RWPE1 (cell line): ENCODE measurements around the gene WDR83.
"Not testable (repeated sequence)": the region's sequence is repeated elsewhere in the genome, so short reads cannot be mapped to it uniquely, and the experiment has no call there.

Source experiments
- CTCF ChIA-PET: fragments of 350-600 bp; sonication (Branson Sonifier 250); formaldehyde crosslinking; extraction: SDS; loops from one replicate; lab custom pipeline; 2021; lab: Yijun Ruan, JAX
- POLR2A ChIA-PET: fragments of 400-600 bp; formaldehyde crosslinking; extraction: SDS; loops from one replicate; lab custom pipeline; 2020; ENCODE audit warnings: antibody characterized with exemption; ENCODE audit not compliant: low non-redundant PET; lab: Yijun Ruan, JAX
- DNase-seq: peaks from one replicate; pipeline ENCODE4 v3.0.0; 2012; ENCODE audit warnings: low spot score
- H3K27ac ChIP-seq: fragments of 450-650 bp; 2 replicates; pipeline ENCODE4 v1.5.1; 2017
- TF ChIP-seq, protein P1 (sequence below): fragments of 450-650 bp; conservative IDR thresholded peaks from 2 replicates; pipeline ENCODE4 v1.5.1; 2017; ENCODE audit warnings: low read depth, mild to moderate bottlenecking

Gene WDR83

DNA sequence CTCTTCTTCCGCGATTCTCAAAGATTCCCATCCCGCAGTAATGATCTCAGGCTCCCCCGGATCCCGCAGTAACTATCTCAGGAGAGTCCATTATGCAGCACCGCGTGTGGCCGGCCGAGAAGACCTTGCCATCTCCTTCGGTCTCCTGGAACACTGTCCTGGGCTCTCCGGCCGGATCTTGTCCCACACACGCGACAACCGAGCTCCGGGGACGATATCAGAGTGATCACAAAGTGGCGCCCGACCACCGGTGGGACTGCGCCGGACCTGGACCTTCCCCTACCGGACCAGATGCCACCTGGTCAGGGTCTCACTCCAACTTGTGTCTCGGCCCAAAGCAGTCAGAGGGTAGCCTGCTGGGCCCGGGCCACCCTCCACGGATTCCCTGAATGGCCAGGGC lies 24.1 kb upstream of the WDR83 start:
- TF ChIP-seq, protein P1, sequence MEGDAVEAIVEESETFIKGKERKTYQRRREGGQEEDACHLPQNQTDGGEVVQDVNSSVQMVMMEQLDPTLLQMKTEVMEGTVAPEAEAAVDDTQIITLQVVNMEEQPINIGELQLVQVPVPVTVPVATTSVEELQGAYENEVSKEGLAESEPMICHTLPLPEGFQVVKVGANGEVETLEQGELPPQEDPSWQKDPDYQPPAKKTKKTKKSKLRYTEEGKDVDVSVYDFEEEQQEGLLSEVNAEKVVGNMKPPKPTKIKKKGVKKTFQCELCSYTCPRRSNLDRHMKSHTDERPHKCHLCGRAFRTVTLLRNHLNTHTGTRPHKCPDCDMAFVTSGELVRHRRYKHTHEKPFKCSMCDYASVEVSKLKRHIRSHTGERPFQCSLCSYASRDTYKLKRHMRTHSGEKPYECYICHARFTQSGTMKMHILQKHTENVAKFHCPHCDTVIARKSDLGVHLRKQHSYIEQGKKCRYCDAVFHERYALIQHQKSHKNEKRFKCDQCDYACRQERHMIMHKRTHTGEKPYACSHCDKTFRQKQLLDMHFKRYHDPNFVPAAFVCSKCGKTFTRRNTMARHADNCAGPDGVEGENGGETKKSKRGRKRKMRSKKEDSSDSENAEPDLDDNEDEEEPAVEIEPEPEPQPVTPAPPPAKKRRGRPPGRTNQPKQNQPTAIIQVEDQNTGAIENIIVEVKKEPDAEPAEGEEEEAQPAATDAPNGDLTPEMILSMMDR = no peak
- H3K27ac ChIP-seq = no peak overlapping the region
- POLR2A ChIA-PET = no interaction called here
- CTCF ChIA-PET = interaction anchor here (0.5 kb wide), 1 partner anchor 53 kb away, joined by 3 read pairs; no protein-coding TSS in a partner anchor
- no peak for DNase-seq

DNA sequence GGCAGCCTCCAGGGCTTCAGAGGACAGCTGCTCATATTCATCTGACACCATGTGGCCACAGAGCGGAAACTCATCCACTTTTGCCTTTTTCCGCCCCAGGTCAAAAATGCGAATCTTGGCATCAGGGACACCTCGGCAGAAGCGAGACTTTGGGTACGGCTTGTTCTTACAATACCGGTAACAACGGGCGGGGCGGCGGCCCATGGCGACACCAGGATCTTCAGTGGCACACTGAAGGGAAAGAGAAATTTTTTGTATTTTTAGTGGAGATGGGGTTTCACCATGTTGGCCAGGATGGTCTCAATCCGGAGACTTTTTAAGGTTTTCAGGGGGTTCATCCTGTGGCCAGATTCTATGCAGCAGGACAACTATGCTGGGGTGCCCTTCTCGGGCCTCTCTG lies 22.9 kb upstream of the WDR83 start:
- POLR2A ChIA-PET, CTCF ChIA-PET, DNase-seq: not testable (repeated sequence)

DNA sequence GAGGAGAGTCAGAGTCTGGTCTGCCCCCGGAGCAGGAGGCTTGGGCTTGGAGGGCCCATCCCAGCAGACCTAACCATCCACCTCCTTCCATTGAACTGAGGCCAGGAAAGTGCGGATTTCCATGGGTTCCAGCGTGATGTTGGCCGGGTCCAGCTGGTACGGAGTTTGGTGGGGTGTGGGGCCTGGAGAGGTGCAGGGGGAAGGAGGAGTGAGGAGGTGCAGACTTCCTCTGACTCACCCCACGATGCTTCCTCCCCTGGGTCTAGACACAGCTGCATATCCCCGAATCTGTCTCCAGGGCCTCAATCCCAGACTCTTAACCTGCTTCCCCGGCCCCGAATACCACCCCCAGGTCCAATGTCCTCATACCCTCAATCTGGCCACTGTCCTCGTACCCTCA lies 20.1 kb upstream of the WDR83 start:
- POLR2A ChIA-PET = no interaction called here
- CTCF ChIA-PET = interaction anchor here (0.5 kb wide), 1 partner anchor 207 kb away, joined by 5 read pairs; no protein-coding TSS in a partner anchor
- peak overlapping the region; percentile 14; the same call in 1 of the 2 replicates for H3K27ac ChIP-seq
- TF ChIP-seq, protein P1 = no peak
- no peak for DNase-seq

More for the DNA sequence above, 22.9 kb upstream of the WDR83 start:
- H3K27ac ChIP-seq = not testable (repeated sequence)

DNA sequence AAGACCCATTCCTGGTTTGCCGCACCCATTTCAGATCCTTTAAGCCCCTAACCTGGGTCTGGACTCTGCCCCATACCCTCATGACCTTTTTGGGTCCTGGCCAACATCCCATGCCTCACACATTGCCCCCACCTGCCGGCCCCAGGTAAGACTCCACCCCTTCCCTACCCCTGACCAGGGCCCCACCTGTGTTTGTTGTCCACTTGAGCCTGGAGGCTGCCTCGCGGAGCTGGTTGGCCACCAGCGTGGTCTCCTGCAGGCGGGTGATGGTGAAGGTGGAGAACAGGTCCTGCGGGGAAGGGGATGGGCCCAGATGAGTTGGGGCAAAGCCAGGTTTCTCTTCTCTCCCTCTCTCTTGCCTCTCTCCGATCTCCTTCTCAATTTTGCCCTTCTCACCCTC lies 19.6 kb upstream of the WDR83 start:
- CTCF ChIA-PET = interaction anchor here (0.7 kb wide), 3 partner anchors 15 to 280 kb away, joined by 3 to 6 read pairs (median 5); no protein-coding TSS in a partner anchor
- no peak overlapping the region for H3K27ac ChIP-seq
- TF ChIP-seq, protein P1 = no peak
- POLR2A ChIA-PET = no interaction called here
- DNase-seq = no peak

DNA sequence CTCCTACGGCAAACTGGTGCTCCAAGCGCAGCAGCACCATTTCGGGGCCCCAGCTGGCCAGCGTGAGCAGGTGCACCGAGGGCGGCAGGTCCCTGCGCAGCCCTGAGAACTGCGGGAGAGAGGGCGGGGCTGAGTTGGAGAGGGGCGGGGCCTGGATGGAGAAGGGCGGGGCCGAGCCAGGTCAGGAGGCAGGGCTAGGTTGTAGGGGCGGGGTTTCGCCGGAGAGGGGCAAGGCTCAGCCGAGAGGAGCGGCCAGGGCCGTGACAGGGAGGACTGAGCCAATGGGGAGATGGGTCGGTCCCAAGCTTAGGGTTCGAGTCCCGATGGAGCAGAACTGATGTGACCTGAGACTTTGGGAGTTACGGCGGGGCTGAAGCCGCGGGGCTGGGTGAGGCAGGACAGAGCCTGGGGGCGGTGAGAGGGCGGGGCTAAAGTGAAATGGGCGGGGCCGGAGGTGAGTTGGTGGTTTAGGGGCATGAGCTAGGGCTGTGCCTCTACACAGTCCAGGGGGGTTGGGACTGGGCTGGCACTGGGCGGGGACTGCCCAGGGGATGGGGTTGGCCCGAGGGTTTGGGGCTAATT lies 19.0 kb upstream of the WDR83 start:
- no peak overlapping the region for H3K27ac ChIP-seq
- DNase-seq = peak; percentile 74
- CTCF ChIA-PET = interaction anchor here (0.7 kb wide), 3 partner anchors 15 to 281 kb away, joined by 3 to 6 read pairs (median 5); no protein-coding TSS in a partner anchor
- POLR2A ChIA-PET = no interaction called here
- TF ChIP-seq, protein P1 = no peak

DNA sequence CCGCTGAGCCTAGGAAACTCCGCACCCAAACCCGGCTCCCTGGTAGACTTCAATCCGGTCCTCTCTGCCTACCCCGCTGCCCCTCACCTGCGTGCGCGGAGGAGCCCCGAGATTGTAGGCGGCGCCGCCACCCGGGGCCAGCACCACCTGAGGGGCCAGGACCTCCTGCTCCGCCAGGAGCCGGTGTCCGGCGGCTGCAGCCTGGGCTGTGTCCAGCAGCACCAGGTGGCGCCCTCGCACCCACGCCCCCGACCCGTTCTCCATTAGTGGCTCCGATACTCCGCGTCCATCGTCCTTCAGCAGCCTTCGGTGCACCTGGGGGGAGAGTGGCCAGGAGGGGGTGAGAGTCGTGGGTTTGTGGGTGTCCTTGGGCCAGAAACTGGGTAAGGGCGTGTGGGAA lies 18.5 kb upstream of the WDR83 start:
- DNase-seq = no peak
- ChIA-PET CTCF (no interaction called here), POLR2A (no interaction called here)
- no peak overlapping the region for H3K27ac ChIP-seq
- TF ChIP-seq, protein P1 = peak; percentile 61

DNA sequence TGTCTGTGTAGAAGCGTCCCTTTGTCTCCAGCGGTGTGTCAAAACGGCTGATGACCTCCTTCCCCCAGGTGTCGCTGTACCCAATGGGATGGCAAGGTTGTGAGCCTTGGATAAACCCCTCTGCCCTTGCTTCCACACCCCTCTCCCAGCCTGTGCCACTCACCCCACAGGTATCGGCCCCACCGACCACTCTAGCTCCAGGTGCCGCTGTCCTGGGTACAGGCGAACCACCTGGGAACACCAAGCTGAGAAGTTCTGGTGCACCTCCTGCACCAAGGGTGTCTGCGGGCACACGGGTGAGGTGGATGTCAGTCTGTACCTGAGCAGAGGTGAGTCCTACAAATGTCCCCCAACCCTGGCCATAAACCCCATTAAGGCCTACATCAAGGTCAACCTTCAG lies 16.7 kb upstream of the WDR83 start:
- CTCF ChIA-PET = interaction anchor here (0.7 kb wide), 1 partner anchor 285 kb away, joined by 13 read pairs; no protein-coding TSS in a partner anchor
- POLR2A ChIA-PET = no interaction called here
- no peak for DNase-seq
- TF ChIP-seq, protein P1 = no peak
- H3K27ac ChIP-seq = no peak overlapping the region
